Esophagus muscularis mucosa (tissue), 3 donors: ENCODE data around the gene CYP46A1.

Experiments used
- POLR2AphosphoS5 ChIP-seq, 2 donors: sonication (generic); formaldehyde crosslinking; IDR thresholded peaks; one replicate each; pipeline ENCODE4 v1.6.1; 2017; ENCODE audit warnings: antibody characterized with exemption in 2 of 2
- TF ChIP-seq, protein P1 (sequence below), 3 experiments: fragments of 200-600 bp in 2 of 3; fragments of 450-650 bp in 1 of 3; sonication (generic) in 2 of 3; IDR thresholded peaks; one replicate each; pipeline ENCODE4 v1.5.1; 2017 to 2019; ENCODE audit warnings: antibody characterized with exemption in 3 of 3, mild to moderate bottlenecking in 2 of 3, moderate library complexity in 1 of 3

DNA sequence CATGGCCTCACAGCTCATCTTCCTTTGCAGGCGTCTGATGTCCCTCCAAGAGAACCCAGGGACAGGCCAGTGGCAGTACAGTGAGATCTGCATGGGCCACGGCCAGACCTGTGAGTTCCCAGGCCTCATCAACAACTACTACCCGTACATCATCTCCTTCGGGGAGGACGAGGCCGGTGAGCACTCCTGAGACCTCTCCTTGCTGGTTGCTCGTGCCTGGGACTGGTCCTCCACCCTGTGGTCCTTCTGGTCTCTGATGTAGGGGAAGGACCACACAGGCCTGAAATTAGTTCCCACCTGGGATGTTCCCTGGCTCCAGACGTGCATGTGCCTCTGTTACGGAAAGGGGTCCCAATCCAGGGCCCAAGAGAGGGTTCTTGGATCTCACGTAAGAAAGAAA is 21.3 kb upstream of the CYP46A1 start:
- TF ChIP-seq, protein P1, sequence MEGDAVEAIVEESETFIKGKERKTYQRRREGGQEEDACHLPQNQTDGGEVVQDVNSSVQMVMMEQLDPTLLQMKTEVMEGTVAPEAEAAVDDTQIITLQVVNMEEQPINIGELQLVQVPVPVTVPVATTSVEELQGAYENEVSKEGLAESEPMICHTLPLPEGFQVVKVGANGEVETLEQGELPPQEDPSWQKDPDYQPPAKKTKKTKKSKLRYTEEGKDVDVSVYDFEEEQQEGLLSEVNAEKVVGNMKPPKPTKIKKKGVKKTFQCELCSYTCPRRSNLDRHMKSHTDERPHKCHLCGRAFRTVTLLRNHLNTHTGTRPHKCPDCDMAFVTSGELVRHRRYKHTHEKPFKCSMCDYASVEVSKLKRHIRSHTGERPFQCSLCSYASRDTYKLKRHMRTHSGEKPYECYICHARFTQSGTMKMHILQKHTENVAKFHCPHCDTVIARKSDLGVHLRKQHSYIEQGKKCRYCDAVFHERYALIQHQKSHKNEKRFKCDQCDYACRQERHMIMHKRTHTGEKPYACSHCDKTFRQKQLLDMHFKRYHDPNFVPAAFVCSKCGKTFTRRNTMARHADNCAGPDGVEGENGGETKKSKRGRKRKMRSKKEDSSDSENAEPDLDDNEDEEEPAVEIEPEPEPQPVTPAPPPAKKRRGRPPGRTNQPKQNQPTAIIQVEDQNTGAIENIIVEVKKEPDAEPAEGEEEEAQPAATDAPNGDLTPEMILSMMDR (IDR thresholded peaks at IDR 0.05), result no peak
- no peak for TF ChIP-seq POLR2AphosphoS5 (IDR thresholded peaks at IDR 0.05)
